Epithelial cell of proximal tubule (primary cell): ENCODE results near the gene DUS2. TPM values are rescaled to one million over a fixed set of nuclear protein-coding genes. Genes with fewer than 3 reads are reported as not detected.
A peak's percentile ranks its signal among the peaks of the same experiment; 100 is the strongest.
"Not testable (repeated sequence)": the region's sequence is repeated elsewhere in the genome, so short reads cannot be mapped to it uniquely, and the experiment has no call there.

Experiments
- DNase-seq: peaks from one replicate; pipeline ENCODE4 v3.0.0-alpha.2; 2011; ENCODE audit warnings: low read depth
- H3K4me3 ChIP-seq: 2 replicates; pipeline ENCODE4 v1.5.1; 2011; ENCODE audit warnings: low read depth, mild to moderate bottlenecking, low read length
- CTCF ChIP-seq: conservative IDR thresholded peaks from 2 replicates; pipeline ENCODE4 v1.5.1; 2012; ENCODE audit warnings: low read depth, mild to moderate bottlenecking, low read length
- total RNA-seq: library from RNA; depleted of rRNA; stranded (reverse); fragments of >200 nt; gene quantifications from 2 replicates; pipeline ENCODE4 v1.2.3, GENCODE V29; 2015

DUS2 gene
- total RNA-seq, 1 donor from 2014 or later = 20.9 TPM

- H3K4me3 ChIP-seq = no peak overlapping the region
- TF ChIP-seq CTCF = no peak
- DNase-seq = no peak
Observed at GRCh38 chr16:68019167-68019680, 3.9 kb upstream of the DUS2 start.

DNA sequence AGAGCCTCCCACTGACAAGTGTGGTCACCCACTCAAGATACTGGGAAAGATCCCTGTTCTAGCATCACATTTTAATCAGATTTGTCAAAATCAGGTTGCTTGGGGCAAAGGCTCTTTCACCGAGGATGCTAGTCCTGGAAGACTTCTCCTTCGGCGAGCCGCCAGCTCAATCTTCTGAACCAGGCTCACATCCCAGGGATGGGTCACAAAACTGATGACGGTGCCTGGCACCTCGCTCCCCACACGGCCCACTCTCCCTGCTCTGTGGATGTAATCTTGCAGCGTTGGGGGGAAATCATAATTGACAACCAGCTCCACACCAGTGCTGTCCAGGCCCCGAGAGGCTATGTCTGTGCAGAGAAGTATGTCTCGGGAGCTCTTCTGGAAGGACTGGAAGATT is 1.6 kb upstream of the DUS2 start:
- H3K4me3 ChIP-seq = peak overlapping the region; percentile 96
- no peak for TF ChIP-seq CTCF
- DNase-seq = no peak

DNA sequence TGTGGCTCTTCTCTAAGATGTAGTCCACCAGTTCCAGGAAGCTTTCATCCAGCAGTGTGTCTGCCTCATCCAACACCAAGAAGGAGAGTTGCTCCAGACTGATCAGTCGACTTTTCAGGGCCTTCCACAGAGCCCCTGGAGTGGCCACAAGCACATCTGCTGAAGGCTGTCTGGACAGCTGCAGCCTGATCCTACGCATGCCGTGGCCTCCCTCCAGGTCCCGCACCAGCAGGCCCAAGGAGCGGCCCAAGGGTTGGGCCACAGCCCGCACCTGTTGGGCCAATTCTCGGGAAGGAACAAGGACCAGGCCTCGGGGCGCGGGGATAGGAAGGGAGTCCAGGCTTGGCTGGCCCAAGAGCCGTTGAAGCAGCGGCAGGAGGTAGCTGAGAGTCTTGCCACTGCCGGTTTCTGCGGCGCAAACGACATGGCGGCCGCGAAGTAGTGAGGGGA is 781 bp upstream of the DUS2 start:
- DNase-seq = no peak
- peak overlapping the region; percentile 96 for H3K4me3 ChIP-seq
- no peak for TF ChIP-seq CTCF

GRCh38 chr16:68028996-68029395 is 5.9 kb downstream of the DUS2 start:
- DNase-seq = no peak
- TF ChIP-seq CTCF = no peak
- H3K4me3 ChIP-seq = no peak overlapping the region

- not testable (repeated sequence) for H3K4me3 ChIP-seq, DNase-seq
Observed at GRCh38 chr16:68030108-68030507, 7.0 kb downstream of the DUS2 start.

DNA sequence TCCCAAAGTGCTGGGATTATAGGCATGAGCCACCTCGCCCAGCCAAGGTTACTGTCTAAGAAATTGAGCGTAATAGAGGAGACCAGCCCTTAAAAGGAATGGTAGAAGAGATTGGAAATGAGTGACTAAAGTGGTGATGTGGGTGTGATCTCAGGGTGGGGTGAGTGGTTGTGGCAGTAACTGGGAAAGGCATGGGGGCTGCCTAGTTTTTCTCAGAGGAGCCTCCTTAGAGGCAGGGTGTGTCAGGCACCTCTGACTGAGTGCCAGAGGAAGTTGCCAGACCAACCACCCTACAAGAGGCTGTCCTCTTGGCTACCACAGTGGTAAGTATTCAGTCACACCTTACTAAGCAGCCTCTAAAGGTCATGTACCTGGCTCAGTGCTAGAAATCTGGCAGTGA is 8.9 kb downstream of the DUS2 start:
- no peak for TF ChIP-seq CTCF
- H3K4me3 ChIP-seq = no peak overlapping the region
- DNase-seq = no peak

- DNase-seq = no peak
- no peak for TF ChIP-seq CTCF
- H3K4me3 ChIP-seq = no peak overlapping the region
Observed at GRCh38 chr16:68033101-68033500, 10.0 kb downstream of the DUS2 start.

DNA sequence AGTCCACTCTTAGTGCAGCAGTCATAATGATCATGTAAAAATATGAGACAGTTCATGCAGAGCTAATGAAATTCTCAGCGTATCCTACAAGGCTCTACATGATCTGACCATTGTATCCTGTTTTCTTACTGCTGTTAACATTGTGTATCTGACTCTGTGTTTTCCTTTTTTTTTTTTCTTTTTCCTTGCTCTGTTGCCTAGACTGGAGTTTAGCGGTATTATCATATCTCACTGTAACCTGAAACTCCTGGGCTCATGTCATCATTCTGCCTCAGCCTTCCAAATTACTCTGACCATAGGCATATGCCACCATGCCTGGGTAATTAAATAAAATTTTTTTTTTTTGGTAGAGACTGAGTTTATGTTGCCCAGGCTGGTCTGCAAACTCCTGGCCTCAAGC is 12.1 kb downstream of the DUS2 start:
- no peak for DNase-seq
- TF ChIP-seq CTCF = no peak
- no peak overlapping the region for H3K4me3 ChIP-seq
